H1 (cell line): ENCODE data around the gene FOXL1. TPM values are rescaled to one million over a fixed set of nuclear protein-coding genes. Genes with fewer than 3 reads are reported as not detected.

Experiments
- CTCF ChIA-PET: fragments of 300-600 bp; sonication (Branson Sonifier 250); formaldehyde crosslinking; loops from one replicate; lab custom pipeline; 2021; ENCODE audit not compliant: partially characterized antibody; lab: Charles Lee
- POLR2A ChIA-PET: fragments of 300-600 bp; sonication (Branson Sonifier 250); formaldehyde crosslinking; loops from one replicate; lab custom pipeline; 2021; ENCODE audit warnings: inconsistent platforms; ENCODE audit not compliant: partially characterized antibody; lab: Charles Lee
- DNase-seq, 2 experiments: peaks; one replicate each; pipeline versions ENCODE4 v3.0.0 to v3.0.0-alpha.2; 2010 to 2022; ENCODE audit warnings: low spot score in 2 of 2, low read depth in 1 of 2, mixed read lengths in 1 of 2
- FAIRE-seq: peaks from 2 replicates; lab custom pipeline; 2011; peaks lifted over from hg19 to GRCh38; lab: Jason Lieb, UNC
- H2AFZ ChIP-seq: 2 replicates; pipeline ENCODE4 v1.8.1; 2012; ENCODE audit warnings: low read length, inconsistent platforms
- H2AK5ac ChIP-seq: 2 replicates; pipeline ENCODE4 v1.6.1; 2013; ENCODE audit warnings: low read depth, low read length
- H2BK120ac ChIP-seq: replicated peaks from 2 replicates; pipeline ENCODE3; 2013; ENCODE audit warnings: low read depth, low read length, inconsistent platforms
- H2BK12ac ChIP-seq: 2 replicates; pipeline ENCODE4 v1.6.1; 2013; ENCODE audit warnings: low read depth, low read length
- H2BK15ac ChIP-seq: 2 replicates; pipeline ENCODE4 v1.6.1; 2013; ENCODE audit warnings: low read length
- H2BK20ac ChIP-seq: 2 replicates; pipeline ENCODE4 v1.6.1; 2013; ENCODE audit warnings: low read length
- H2BK5ac ChIP-seq: 2 replicates; pipeline ENCODE4 v1.6.1; 2013; ENCODE audit warnings: low read depth, low read length
- H3K14ac ChIP-seq: 2 replicates; pipeline ENCODE4 v1.6.1; 2013; ENCODE audit warnings: inconsistent platforms; ENCODE audit not compliant: insufficient read length
- H3K18ac ChIP-seq: 2 replicates; pipeline ENCODE4 v1.6.1; 2013; ENCODE audit warnings: low read length; ENCODE audit errors: extremely low read depth
- H3K23ac ChIP-seq: 2 replicates; pipeline ENCODE4 v1.6.1; 2013; ENCODE audit warnings: inconsistent platforms; ENCODE audit not compliant: insufficient read length
- H3K23me2 ChIP-seq: 2 replicates; pipeline ENCODE4 v1.6.1; 2013; ENCODE audit warnings: low read depth, low read length
- H3K27ac ChIP-seq: 2 replicates; pipeline ENCODE4 v1.6.1; 2011; ENCODE audit warnings: low read depth, low read length, inconsistent platforms
- H3K27me3 ChIP-seq, 4 experiments: replicated peaks in 1 of 4; 1 replicate in 1 of 4; 2 replicates in 3 of 4; pipeline versions ENCODE4 v1.6.1 to v1.8.1; 2011 to 2013; ENCODE audit warnings: low read length in 3 of 4, mild to moderate bottlenecking in 3 of 4, inconsistent platforms in 2 of 4, mixed read lengths in 2 of 4, moderate library complexity in 1 of 4; ENCODE audit not compliant: control insufficient read depth in 3 of 4, insufficient read depth in 3 of 4; ENCODE audit errors: extremely low read depth in 1 of 4
- H3K36me3 ChIP-seq, 4 experiments: 2 replicates each; pipeline versions ENCODE4 v1.6.1 to v1.8.1; 2011 to 2013; ENCODE audit warnings: mild to moderate bottlenecking in 4 of 4, low read length in 3 of 4, moderate library complexity in 2 of 4, control low read depth in 1 of 4, inconsistent platforms in 1 of 4; ENCODE audit not compliant: insufficient read depth in 4 of 4, control insufficient read depth in 2 of 4
- H3K4ac ChIP-seq: replicated peaks from 2 replicates; pipeline ENCODE3; 2013; ENCODE audit warnings: low read length, low read depth, mixed read lengths, inconsistent platforms; ENCODE audit not compliant: insufficient read length
- H3K4me1 ChIP-seq, 4 experiments: replicated peaks in 1 of 4; 1 replicate in 1 of 4; 2 replicates in 3 of 4; pipeline versions ENCODE4 v1.6.1 to v1.8.1; 2011 to 2013; ENCODE audit warnings: low read length in 3 of 4, inconsistent platforms in 2 of 4, mixed read lengths in 1 of 4; ENCODE audit not compliant: insufficient read depth in 4 of 4, control insufficient read depth in 3 of 4
- H3K4me2 ChIP-seq, 2 experiments: 2 replicates each; pipeline versions ENCODE4 v1.6.1 to v1.8.1; 2011 to 2013; ENCODE audit warnings: low read depth in 2 of 2, low read length in 2 of 2, control low read depth in 1 of 2, inconsistent platforms in 1 of 2, mild to moderate bottlenecking in 1 of 2; ENCODE audit not compliant: insufficient read depth in 1 of 2
- H3K4me3 ChIP-seq, 4 experiments: fragments of 200-600, 300-600 bp in 1 of 4; sonication (generic), shearing (Covaris generic), sonication (Bioruptor Twin) in 1 of 4; 2 replicates each; pipeline versions ENCODE4 v1.5.1 to v1.8.1; 2011 to 2016; ENCODE audit warnings: low read length in 4 of 4, low read depth in 3 of 4, control low read depth in 2 of 4, inconsistent platforms in 2 of 4, mild to moderate bottlenecking in 2 of 4, mixed read lengths in 1 of 4, moderate library complexity in 1 of 4; ENCODE audit not compliant: insufficient read depth in 2 of 4; ENCODE audit errors: extremely low read depth in 1 of 4
- H3K56ac ChIP-seq: replicated peaks from 2 replicates; pipeline ENCODE3; 2013; ENCODE audit warnings: low read depth, mild to moderate bottlenecking, mixed read lengths, low read length, inconsistent platforms; ENCODE audit not compliant: insufficient read length
- H3K79me1 ChIP-seq: 2 replicates; pipeline ENCODE4 v1.6.1; 2013; ENCODE audit warnings: low read depth, low read length, control low read depth
- H3K79me2 ChIP-seq, 2 experiments: 2 replicates each; pipeline versions ENCODE4 v1.6.1 to v1.8.1; 2012 to 2013; ENCODE audit warnings: low read length in 2 of 2, mild to moderate bottlenecking in 2 of 2, inconsistent platforms in 1 of 2; ENCODE audit not compliant: insufficient read depth in 2 of 2, control insufficient read depth in 1 of 2
- H3K9ac ChIP-seq, 4 experiments: replicated peaks in 1 of 4; 1 replicate in 1 of 4; 2 replicates in 3 of 4; pipeline versions ENCODE4 v1.6.1 to v1.8.1; 2011 to 2013; ENCODE audit warnings: low read depth in 3 of 4, low read length in 3 of 4, control low read depth in 2 of 4, mild to moderate bottlenecking in 2 of 4, moderate library complexity in 2 of 4, inconsistent platforms in 1 of 4; ENCODE audit errors: extremely low read depth in 1 of 4
- H3K9me3 ChIP-seq, 2 experiments: 2 replicates each; pipeline versions ENCODE4 v1.6.1 to v1.8.1; 2012 to 2013; ENCODE audit warnings: mild to moderate bottlenecking in 2 of 2, moderate library complexity in 2 of 2, control low read depth in 1 of 2, inconsistent platforms in 1 of 2, low read depth in 1 of 2, low read length in 1 of 2, mixed read lengths in 1 of 2; ENCODE audit not compliant: insufficient read depth in 2 of 2
- H4K20me1 ChIP-seq, 2 experiments: replicated peaks in 1 of 2; 2 replicates each; pipeline versions ENCODE3 to v1.8.1; 2011 to 2013; ENCODE audit warnings: inconsistent platforms in 2 of 2, low read length in 2 of 2, mild to moderate bottlenecking in 1 of 2; ENCODE audit not compliant: insufficient read depth in 2 of 2, control insufficient read depth in 1 of 2
- H4K5ac ChIP-seq: 2 replicates; pipeline ENCODE4 v1.6.1; 2013; ENCODE audit warnings: low read length, low read depth, mixed read lengths, inconsistent platforms; ENCODE audit not compliant: insufficient read length
- H4K8ac ChIP-seq: 2 replicates; pipeline ENCODE4 v1.8.0; 2013; ENCODE audit warnings: mild to moderate bottlenecking, moderate library complexity, low read length, inconsistent platforms; ENCODE audit not compliant: insufficient read depth; ENCODE audit errors: extremely low read depth
- H4K91ac ChIP-seq: replicated peaks from 2 replicates; pipeline ENCODE3; 2013; ENCODE audit warnings: low read length, mixed read lengths, inconsistent platforms; ENCODE audit not compliant: insufficient read length
- CTBP2 ChIP-seq: IDR thresholded peaks from 2 replicates; pipeline ENCODE4 v1.7.0; 2011; ENCODE audit warnings: borderline replicate concordance, mild to moderate bottlenecking, moderate library complexity, mixed read lengths, low read length; ENCODE audit not compliant: insufficient read depth, insufficient read length
- KDM4A ChIP-seq: IDR thresholded peaks from one replicate; pipeline ENCODE4 v1.7.1; 2012; ENCODE audit warnings: low read depth, mild to moderate bottlenecking, moderate library complexity, low read length, inconsistent platforms; ENCODE audit not compliant: severe bottlenecking
- MAFK ChIP-seq: IDR thresholded peaks from 2 replicates; pipeline ENCODE4 v1.6.1; 2012; ENCODE audit warnings: low read depth, mild to moderate bottlenecking, improper control_type of control experiment, low read length
- NANOG ChIP-seq: IDR thresholded peaks from 2 replicates; pipeline ENCODE4 v1.6.1; 2011; ENCODE audit warnings: low read length, low read depth, mild to moderate bottlenecking, inconsistent platforms; ENCODE audit not compliant: insufficient read depth, poor library complexity, severe bottlenecking
- POLR2A ChIP-seq, 2 experiments: IDR thresholded peaks; 1 replicate in 1 of 2; 2 replicates in 1 of 2; pipeline ENCODE4 v1.6.1; 2011; ENCODE audit warnings: low read depth in 2 of 2, low read length in 2 of 2, mild to moderate bottlenecking in 2 of 2; ENCODE audit errors: control extremely low read depth in 1 of 2
- SAP30 ChIP-seq: fragments of 300-600 bp; sonication (generic); IDR thresholded peaks from 2 replicates; pipeline ENCODE4 v1.7.1; 2012; ENCODE audit warnings: low read length, moderate library complexity, mild to moderate bottlenecking, inconsistent platforms; ENCODE audit not compliant: insufficient read depth, insufficient replicate concordance
- SIRT6 ChIP-seq: IDR thresholded peaks from one replicate; pipeline ENCODE4 v1.7.1; 2012; ENCODE audit warnings: low read length, inconsistent platforms
- SP2 ChIP-seq: IDR thresholded peaks from 2 replicates; pipeline ENCODE4 v1.6.1; 2012; ENCODE audit warnings: mild to moderate bottlenecking, low read length, inconsistent platforms
- SRF ChIP-seq: IDR thresholded peaks from 2 replicates; pipeline ENCODE4 v1.6.1; 2011; ENCODE audit warnings: mild to moderate bottlenecking, low read depth, low read length, moderate library complexity
- TCF12 ChIP-seq: IDR thresholded peaks from 2 replicates; pipeline ENCODE4 v1.6.1; 2011; ENCODE audit warnings: low read depth, mild to moderate bottlenecking, low read length
- TEAD4 ChIP-seq: IDR thresholded peaks from 2 replicates; pipeline ENCODE4 v1.6.1; 2012; ENCODE audit warnings: low read depth, low read length, inconsistent platforms, mixed read lengths
- ZNF274 ChIP-seq: IDR thresholded peaks from 2 replicates; pipeline ENCODE4 v1.7.0; 2012; ENCODE audit warnings: low read length, borderline replicate concordance; ENCODE audit errors: extremely low read depth
- WGBS, 2 experiments: shearing (Covaris generic) in 1 of 2; methylation state at CpG; one replicate each; pipeline versions ENCODE4 v1.1.6 to v1.1.7; 2013 to 2015; ENCODE audit warnings: low lambda C conversion rate in 2 of 2, mixed read lengths in 2 of 2, inconsistent platforms in 1 of 2, low coverage in 1 of 2, missing lambda C conversion rate in 1 of 2; ENCODE audit not compliant: insufficient replicate concordance in 2 of 2, insufficient coverage in 1 of 2, insufficient read length in 1 of 2; ENCODE audit errors: extremely low coverage in 1 of 2, missing lambda C conversion rate in 1 of 2; 5-methylcytosine and 5-hydroxymethylcytosine counted together
- polyA plus RNA-seq, 7 experiments: library from polyadenylated mRNA; depleted of rRNA in 3 of 7; stranded (reverse) in 5 of 7; unstranded in 2 of 7; fragments of >200 nt in 5 of 7; fragments of 200-250 nt in 2 of 7; gene quantifications; 1 replicate in 5 of 7; 2 replicates in 1 of 7; 4 replicates in 1 of 7; pipeline versions ENCODE4 v1.2.1 to v1.2.3, GENCODE V29; 2011 to 2013; ENCODE audit warnings: missing spikeins in 2 of 7, mixed read lengths in 2 of 7
- total RNA-seq: library from RNA; stranded (reverse); fragmentation: NEBNext Ultra II Directional; extraction: Animal tissue kit (Norgen Biotek cat#: 25700); gene quantifications from 2 replicates; pipeline ENCODE4 v1.2.1, GENCODE V29; 2021

Gene FOXL1
- total and polyA plus RNA-seq, 2 of the 8 experiments (the other 6 are each of a cell fraction or from before 2014, with no cell fraction given) = 0.03 TPM; not detected in 1

DNA sequence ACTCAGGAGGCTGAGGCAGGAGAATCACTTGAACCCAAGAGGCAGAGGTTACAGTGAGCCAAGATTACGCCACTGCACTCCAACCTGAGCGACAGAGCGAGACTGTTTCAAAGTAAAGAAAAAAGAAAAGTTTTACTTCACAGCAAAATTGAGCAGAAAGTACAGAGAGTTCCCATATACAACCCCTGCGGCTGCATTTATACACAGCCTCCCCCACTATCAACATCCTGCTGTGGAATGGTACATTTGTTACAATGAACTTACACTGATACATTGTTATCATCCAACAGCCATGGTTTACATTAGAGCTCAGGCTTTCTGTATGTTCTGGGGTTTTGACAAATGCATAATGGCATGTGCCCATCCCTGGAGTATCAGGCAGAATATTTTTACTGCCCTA lies 20.8 kb upstream of the FOXL1 start:
- Histone ChIP-seq H3K79me2 (no peaks in the 10 kb centered on the region; a peak in 1 of 4 replicates), H3K27ac (no peak overlapping the region), H3K23me2 (peaks cover 4% of the 10 kb centered on the region; the same call in 1 of the 2 replicates), H3K4me1 (peaks cover 0 to 7% (median 3%) of the 10 kb centered on the region in 4 experiments; a peak in 4 of 7 replicates), H4K91ac (no peak overlapping the region), H2BK12ac (no peak overlapping the region), H4K8ac (no peak overlapping the region), H2BK20ac (no peak overlapping the region), H2BK15ac (no peak overlapping the region), H4K5ac (no peak overlapping the region), H4K20me1 (no peaks in the 10 kb centered on the region), H3K4ac (no peak overlapping the region), H3K18ac (no peak overlapping the region), H3K36me3 (no peaks in the 10 kb centered on the region), H3K23ac (no peak overlapping the region), H3K27me3 (peaks cover 0 to 7% (median 1%) of the 10 kb centered on the region in 4 experiments; a peak in 3 of 7 replicates), H3K14ac (no peak overlapping the region), H2AFZ (no peak overlapping the region), H2AK5ac (no peak overlapping the region)
- 100% methylated on average over 4 of the region's 4 CpGs; no CpG with 5 or more reads in 1 of the 2 experiments for WGBS, 2 experiments
- FAIRE-seq = no peak
- POLR2A ChIA-PET = no interaction called here
- CTCF ChIA-PET = interaction anchor here (0.6 to 1.5 kb wide), 6 partner anchors 41 to 721 kb away, joined by 3 to 5 read pairs (median 3); no protein-coding TSS in a partner anchor
- DNase-seq = no peak
- TF ChIP-seq KDM4A (no peak), TCF12 (no peak), SAP30 (no peak), NANOG (no peak), SRF (no peak), MAFK (no peak), ZNF274 (no peak), TEAD4 (no peak), POLR2A (IDR thresholded peaks at IDR 0.05; ENCODE audit: control extremely low read depth in 1 of 2, low read depth in 2 of 2, low read length in 2 of 2) (no peak), CTBP2 (no peak), SP2 (no peak), SIRT6 (no peak)
- TF ChIP-seq, all 59 proteins: peak for 0
- Histone ChIP-seq H3K4me2 (no peak overlapping the region), H2BK5ac (no peak overlapping the region), H3K56ac (no peak overlapping the region), H2BK120ac (no peak overlapping the region), H3K9me3 (no peaks in the 10 kb centered on the region), H3K9ac (no peak overlapping the region), H3K4me3 (no peak overlapping the region), H3K79me1 (no peaks in the 10 kb centered on the region; the same call in 1 of the 2 replicates)
